Tibial nerve (tissue), 4 donors: Measurements from ENCODE around the gene DNAJC11. TPM values are rescaled to one million over a fixed set of nuclear protein-coding genes. Genes with fewer than 3 reads are reported as not detected.

Source experiments
- DNase-seq, 2 donors: peaks; one replicate each; pipeline ENCODE4 v3.0.0-alpha.2; 2019; ENCODE audit warnings: low spot score in 2 of 2
- H3K27ac ChIP-seq, 4 donors: fragments of 200-600 bp; sonication (generic) in 3 of 4; one replicate each; pipeline ENCODE4 v1.5.1; 2017 to 2019; ENCODE audit warnings: mild to moderate bottlenecking in 1 of 4
- H3K27me3 ChIP-seq, 2 donors: fragments of 200-600 bp; sonication (generic) in 1 of 2; one replicate each; pipeline versions ENCODE4 v1.5.1 to v1.6.0; 2017 to 2019
- H3K36me3 ChIP-seq, 3 donors: fragments of 200-600 bp; sonication (generic); one replicate each; pipeline ENCODE4 v1.5.1; 2018 to 2019
- H3K4me1 ChIP-seq, 4 donors: fragments of 200-600 bp; sonication (generic) in 3 of 4; one replicate each; pipeline ENCODE4 v1.5.1; 2017 to 2019
- H3K4me3 ChIP-seq, 4 donors: fragments of 200-600 bp; sonication (generic) in 3 of 4; one replicate each; pipeline ENCODE4 v1.5.1; 2017 to 2019; ENCODE audit warnings: mild to moderate bottlenecking in 1 of 4, moderate library complexity in 1 of 4
- H3K9me3 ChIP-seq, 4 donors: fragments of 200-600 bp; sonication (generic) in 3 of 4; one replicate each; pipeline ENCODE4 v1.5.1; 2017 to 2019
- EP300 ChIP-seq, 2 donors: sonication (generic); formaldehyde crosslinking; IDR thresholded peaks; one replicate each; pipeline ENCODE4 v1.6.1; 2017; ENCODE audit warnings: antibody characterized with exemption in 2 of 2, mild to moderate bottlenecking in 1 of 2
- POLR2A ChIP-seq, 2 donors: fragments of 450-650 bp; IDR thresholded peaks; one replicate each; pipeline ENCODE4 v1.6.1; 2017; ENCODE audit warnings: antibody characterized with exemption in 2 of 2, mild to moderate bottlenecking in 2 of 2, moderate library complexity in 2 of 2
- WGBS, 2 donors: methylation state at CpG; one replicate each; pipeline ENCODE4 v1.1.5; 2018; 5-methylcytosine and 5-hydroxymethylcytosine counted together
- total RNA-seq, 4 donors: library from RNA; depleted of rRNA; stranded (reverse); fragments of >200 nt; gene quantifications; one replicate each; pipeline ENCODE4 v1.1.0, GENCODE V29; 2016
- TF ChIP-seq, protein P1 (sequence below), 5 experiments: fragments of 200-600 bp in 3 of 5; fragments of 450-650 bp in 2 of 5; sonication (generic) in 3 of 5; IDR thresholded peaks; one replicate each; pipeline ENCODE4 v1.5.1; 2016 to 2019; ENCODE audit warnings: antibody characterized with exemption in 5 of 5, mild to moderate bottlenecking in 3 of 5, moderate library complexity in 2 of 5

Gene DNAJC11
- 10 to 100 TPM; 24.9 to 36.9 (median 31.7) TPM for total RNA-seq

DNA sequence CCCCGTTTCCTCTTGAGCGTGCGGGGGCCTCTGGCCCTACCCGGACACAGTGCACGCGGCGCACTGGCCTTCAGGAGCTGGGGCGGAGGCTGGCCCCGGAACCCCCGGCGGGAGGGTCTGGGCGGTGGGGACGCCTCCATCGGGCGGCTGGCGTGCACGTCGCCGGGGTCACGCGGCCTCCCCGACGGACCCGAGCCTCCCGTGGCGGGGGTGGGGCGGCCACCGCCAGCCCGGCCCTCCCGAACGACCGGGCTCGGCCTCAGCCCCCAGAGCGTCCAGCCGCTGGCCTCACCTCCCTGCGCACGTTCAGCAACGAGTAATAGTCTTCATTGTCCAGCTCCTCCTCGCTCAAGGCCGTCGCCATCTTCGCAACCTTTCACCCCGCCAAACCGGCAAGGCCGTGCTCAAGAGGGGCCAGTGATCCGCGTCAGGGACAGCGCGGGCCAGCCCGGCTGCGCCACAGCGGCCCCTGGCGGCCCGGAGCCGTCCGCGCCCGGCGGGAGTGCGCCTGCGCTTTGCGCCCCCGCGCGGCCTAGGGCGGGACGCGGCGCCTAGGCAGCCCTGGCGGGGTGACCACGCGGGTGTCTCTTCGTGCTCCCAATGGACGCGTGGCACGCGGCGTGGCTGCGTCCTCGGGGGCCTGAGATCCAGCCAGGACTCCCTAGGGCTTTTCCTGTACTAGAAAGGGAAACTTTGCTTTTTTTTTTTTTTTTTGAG is at the start of gene DNAJC11:
DNAJC11 (minus strand) TSS at position 380 of the 717 bp plus-strand sequence; CDS start at position 364, 16 bp downstream.
- TF ChIP-seq EP300 (IDR thresholded peaks at IDR 0.05) (peak in 1 of 2 donors; percentile 92), POLR2A (IDR thresholded peaks at IDR 0.05) (no peak)
- TF ChIP-seq, protein P1, sequence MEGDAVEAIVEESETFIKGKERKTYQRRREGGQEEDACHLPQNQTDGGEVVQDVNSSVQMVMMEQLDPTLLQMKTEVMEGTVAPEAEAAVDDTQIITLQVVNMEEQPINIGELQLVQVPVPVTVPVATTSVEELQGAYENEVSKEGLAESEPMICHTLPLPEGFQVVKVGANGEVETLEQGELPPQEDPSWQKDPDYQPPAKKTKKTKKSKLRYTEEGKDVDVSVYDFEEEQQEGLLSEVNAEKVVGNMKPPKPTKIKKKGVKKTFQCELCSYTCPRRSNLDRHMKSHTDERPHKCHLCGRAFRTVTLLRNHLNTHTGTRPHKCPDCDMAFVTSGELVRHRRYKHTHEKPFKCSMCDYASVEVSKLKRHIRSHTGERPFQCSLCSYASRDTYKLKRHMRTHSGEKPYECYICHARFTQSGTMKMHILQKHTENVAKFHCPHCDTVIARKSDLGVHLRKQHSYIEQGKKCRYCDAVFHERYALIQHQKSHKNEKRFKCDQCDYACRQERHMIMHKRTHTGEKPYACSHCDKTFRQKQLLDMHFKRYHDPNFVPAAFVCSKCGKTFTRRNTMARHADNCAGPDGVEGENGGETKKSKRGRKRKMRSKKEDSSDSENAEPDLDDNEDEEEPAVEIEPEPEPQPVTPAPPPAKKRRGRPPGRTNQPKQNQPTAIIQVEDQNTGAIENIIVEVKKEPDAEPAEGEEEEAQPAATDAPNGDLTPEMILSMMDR (IDR thresholded peaks at IDR 0.05) = peak; percentile 72 to 100 (median 100)
- peak; percentile 68 to 82 for DNase-seq
- 0 to 1% methylated on average over 7 to 38 of the region's 80 CpGs for WGBS, 2 donors
- Histone ChIP-seq H3K9me3 (no peaks in the 10 kb centered on the region), H3K4me3 (peak within 1 kb of the TSS; percentile 72 to 95 (median 82)), H3K36me3 (no peaks in the 10 kb centered on the region), H3K4me1 (peaks cover 3 to 29% (median 14%) of the 10 kb centered on the region in 4 donors), H3K27ac (peak within 1 kb of the TSS in 3 of 4 donors; percentile 81 to 90 (median 87)), H3K27me3 (no peaks in the 10 kb centered on the region)

- Histone ChIP-seq H3K9me3 (no peaks in the 10 kb centered on the region), H3K4me1 (no peaks in the 10 kb centered on the region), H3K27ac (no peak overlapping the region), H3K4me3 (no peak overlapping the region), H3K27me3 (no peaks in the 10 kb centered on the region), H3K36me3 (no peaks in the 10 kb centered on the region)
- DNase-seq = no peak
- TF ChIP-seq EP300 (IDR thresholded peaks at IDR 0.05) (no peak), POLR2A (IDR thresholded peaks at IDR 0.05) (no peak)
- TF ChIP-seq, protein P1 (IDR thresholded peaks at IDR 0.05) = no peak
- WGBS, 2 donors = 90 to 91% methylated on average over 4 of the region's 4 CpGs
These were observed 48.9 kb upstream of the DNAJC11 start for GRCh38 chr1:6750490-6750889.

DNA sequence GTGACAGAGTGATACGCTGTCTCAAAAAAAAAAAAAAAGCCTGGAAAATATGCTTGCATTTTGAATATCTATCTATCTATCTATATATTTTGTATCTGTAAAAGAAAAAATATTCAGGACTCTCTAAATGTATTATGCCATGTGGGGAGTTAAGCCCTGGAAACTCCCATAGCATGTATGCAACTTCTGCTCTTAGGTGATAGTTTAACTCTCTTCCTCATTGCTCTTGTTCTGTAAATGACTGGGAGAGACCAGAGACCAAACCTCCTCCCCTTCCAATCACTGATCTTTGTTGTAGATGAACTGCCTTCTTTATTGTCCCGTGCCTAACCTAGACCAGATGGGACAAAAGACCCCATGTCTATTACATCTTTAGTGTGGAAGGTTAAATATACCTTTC is 46.1 kb upstream of the DNAJC11 start:
- Histone ChIP-seq H3K27me3 (no peaks in the 10 kb centered on the region), H3K36me3 (no peaks in the 10 kb centered on the region)
- 75 to 84% methylated on average over 2 of the region's 2 CpGs for WGBS, 2 donors

GRCh38 chr1:6745073-6745472 is 43.5 kb upstream of the DNAJC11 start:
- no peak for DNase-seq
- H3K27me3 ChIP-seq = no peaks in the 10 kb centered on the region
- H3K4me3 ChIP-seq = no peak overlapping the region
- peaks cover 0 to 6% (median 0%) of the 10 kb centered on the region in 4 donors for H3K9me3 ChIP-seq
- 85 to 92% methylated on average over 5 of the region's 5 CpGs for WGBS, 2 donors
- peaks cover 0 to 15% (median 8%) of the 10 kb centered on the region in 4 donors for H3K4me1 ChIP-seq
- TF ChIP-seq, protein P1 (IDR thresholded peaks at IDR 0.05) = no peak
- TF ChIP-seq EP300 (IDR thresholded peaks at IDR 0.05) (no peak), POLR2A (IDR thresholded peaks at IDR 0.05) (no peak)
- H3K36me3 ChIP-seq = no peaks in the 10 kb centered on the region
- H3K27ac ChIP-seq = no peak overlapping the region

More for the DNA sequence above, 46.1 kb upstream of the DNAJC11 start:
- DNase-seq = no peak
- H3K4me3 ChIP-seq = no peak overlapping the region
- TF ChIP-seq, protein P1 (IDR thresholded peaks at IDR 0.05) = no peak
- TF ChIP-seq EP300 (IDR thresholded peaks at IDR 0.05) = no peak
- no peak for TF ChIP-seq POLR2A (IDR thresholded peaks at IDR 0.05)
- H3K9me3 ChIP-seq = no peaks in the 10 kb centered on the region
- no peak overlapping the region for H3K27ac ChIP-seq
- H3K4me1 ChIP-seq = peaks cover 0 to 15% (median 8%) of the 10 kb centered on the region in 4 donors
